ENCODE data around the gene MBTPS1. TPM values are rescaled to one million over a fixed set of nuclear protein-coding genes. Genes with fewer than 3 reads are reported as not detected.

The MBTPS1 gene
- total and polyA plus RNA-seq, 7 donors: 13.6 to 83.6 (median 69.3) TPM

- Histone ChIP-seq H3K27me3 (peaks cover 0 to 4% (median 0%) of the 10 kb centered on the region in 3 donors), H3K27ac (no peak overlapping the region), H3K4me3 (no peak overlapping the region), H3K36me3 (no peaks in the 10 kb centered on the region), H3K9me3 (peaks cover 0 to 4% (median 1%) of the 10 kb centered on the region in 4 donors), H3K4me1 (no peaks in the 10 kb centered on the region)
- TF ChIP-seq POLR2A (IDR thresholded peaks at IDR 0.05): no peak
- no peak for TF ChIP-seq EP300 (IDR thresholded peaks at IDR 0.05)
- TF ChIP-seq POLR2AphosphoS5 (IDR thresholded peaks at IDR 0.05): no peak
- TF ChIP-seq CTCF (IDR thresholded peaks at IDR 0.05): no peak
- no peak for DNase-seq
- 94 to 95% methylated on average over 12 of the region's 12 CpGs for WGBS, 2 donors
- intact Hi-C loops (cut with DNase I): no loop called here
Measured at GRCh38 chr16:84016477-84016876, 100.3 kb downstream of the MBTPS1 start.

- Histone ChIP-seq H3K4me3 (no peak overlapping the region), H3K27ac (no peak overlapping the region), H3K4me1 (no peaks in the 10 kb centered on the region), H3K9me3 (peaks cover 0 to 3% (median 0%) of the 10 kb centered on the region in 4 donors), H3K36me3 (no peaks in the 10 kb centered on the region), H3K27me3 (peaks cover 0 to 4% (median 0%) of the 10 kb centered on the region in 3 donors)
- TF ChIP-seq CTCF (IDR thresholded peaks at IDR 0.05) (no peak), POLR2AphosphoS5 (IDR thresholded peaks at IDR 0.05) (no peak)
- no peak for DNase-seq
- intact Hi-C loops (cut with DNase I): no loop called here
- WGBS, 2 donors: 82 to 86% methylated on average over 12 of the region's 12 CpGs
Measured at GRCh38 chr16:84015399-84015798, 101.3 kb downstream of the MBTPS1 start.

GRCh38 chr16:84014570-84015327 is 102.0 kb downstream of the MBTPS1 start:
- Histone ChIP-seq H3K27me3 (peaks cover 0 to 4% (median 0%) of the 10 kb centered on the region in 3 donors), H3K4me3 (no peak overlapping the region), H3K27ac (no peak overlapping the region), H3K4me1 (no peaks in the 10 kb centered on the region), H3K36me3 (no peaks in the 10 kb centered on the region), H3K9me3 (peaks cover 0 to 3% (median 0%) of the 10 kb centered on the region in 4 donors)
- TF ChIP-seq EP300 (IDR thresholded peaks at IDR 0.05) (no peak), POLR2AphosphoS5 (IDR thresholded peaks at IDR 0.05) (no peak), CTCF (IDR thresholded peaks at IDR 0.05) (no peak), POLR2A (IDR thresholded peaks at IDR 0.05) (no peak)
- 58 to 76% methylated on average over 14 of the region's 14 CpGs for WGBS, 2 donors
- intact Hi-C loops (cut with DNase I): no loop called here
- no peak for DNase-seq

- Histone ChIP-seq H3K27ac (no peak overlapping the region), H3K36me3 (no peaks in the 10 kb centered on the region), H3K9me3 (peaks cover 0 to 3% (median 0%) of the 10 kb centered on the region in 4 donors), H3K27me3 (peaks cover 0 to 6% (median 0%) of the 10 kb centered on the region in 3 donors), H3K4me1 (no peaks in the 10 kb centered on the region), H3K4me3 (no peak overlapping the region)
- TF ChIP-seq POLR2A (IDR thresholded peaks at IDR 0.05) (no peak), EP300 (IDR thresholded peaks at IDR 0.05) (no peak)
- intact Hi-C loops (cut with DNase I): no loop called here
- no peak for DNase-seq
- WGBS, 2 donors: 4 to 11% methylated on average over 14 of the region's 14 CpGs
Measured at GRCh38 chr16:84013787-84014569, 102.8 kb downstream of the MBTPS1 start.

GRCh38 chr16:84009282-84009681 is 107.5 kb downstream of the MBTPS1 start:
- DNase-seq: no peak
- TF ChIP-seq POLR2AphosphoS5 (IDR thresholded peaks at IDR 0.05) (no peak), EP300 (IDR thresholded peaks at IDR 0.05) (no peak), CTCF (IDR thresholded peaks at IDR 0.05) (no peak), POLR2A (IDR thresholded peaks at IDR 0.05) (no peak)
- Histone ChIP-seq H3K9me3 (no peaks in the 10 kb centered on the region), H3K36me3 (no peaks in the 10 kb centered on the region), H3K4me1 (no peaks in the 10 kb centered on the region), H3K27me3 (peaks cover 0 to 6% (median 0%) of the 10 kb centered on the region in 3 donors), H3K27ac (no peak overlapping the region), H3K4me3 (no peak overlapping the region)
- intact Hi-C loops (cut with DNase I): no loop called here
- WGBS, 2 donors: 79 to 89% methylated on average over 6 of the region's 6 CpGs
